ENCODE data around the gene PPP2R2C. TPM values are rescaled to one million over a fixed set of nuclear protein-coding genes. Genes with fewer than 3 reads are reported as not detected.

PPP2R2C gene
- total and polyA plus RNA-seq, 2 experiments from 2014 or later: not detected

GRCh38 chr4:6473264-6474052, 1.0 kb upstream of the PPP2R2C start:
- H3K9me2 ChIP-seq (ENCODE audit: insufficient read depth): no peaks in the 10 kb centered on the region
- no peaks in the 10 kb centered on the region for H3K36me3 ChIP-seq (ENCODE audit: low read depth)
- no peak overlapping the region for H3K9ac ChIP-seq
- no peaks in the 10 kb centered on the region for H3K79me2 ChIP-seq (ENCODE audit: insufficient read depth)
- no peak for TF ChIP-seq EZH2phosphoT487 (IDR thresholded peaks at IDR 0.05; ENCODE audit: insufficient read depth, low read depth)
- TF ChIP-seq EZH2 (IDR thresholded peaks at IDR 0.05; ENCODE audit: insufficient read depth, poor library complexity, severe bottlenecking): no peak
- H3K4me1 ChIP-seq (ENCODE audit: insufficient read depth): no peaks in the 10 kb centered on the region
- no peak overlapping the region for H2AFZ ChIP-seq
- H4K20me1 ChIP-seq (ENCODE audit: insufficient read depth): no peaks in the 10 kb centered on the region
- in situ Hi-C loops (cut with MboI): no loop called here
- no peak overlapping the region for H3K27ac ChIP-seq
- peaks cover 41% of the 10 kb centered on the region for H3K27me3 ChIP-seq (replicated peaks; ENCODE audit: insufficient read depth)
- no peak overlapping the region for H3K4me3 ChIP-seq
- no peak for DNase-seq
- H3K4me2 ChIP-seq (ENCODE audit: unreplicated experiment): no peak overlapping the region
- no peaks in the 10 kb centered on the region for H3K9me3 ChIP-seq (ENCODE audit: low read depth)
- no peaks in the 10 kb centered on the region for H3F3A ChIP-seq (ENCODE audit: insufficient read depth)
- 25 to 27% methylated on average over 8 to 9 of the region's 9 CpGs for WGBS, 2 experiments (ENCODE audit: low coverage in 1 of 2, low lambda C conversion rate in 2 of 2, missing lambda C conversion rate in 2 of 2)

DNA sequence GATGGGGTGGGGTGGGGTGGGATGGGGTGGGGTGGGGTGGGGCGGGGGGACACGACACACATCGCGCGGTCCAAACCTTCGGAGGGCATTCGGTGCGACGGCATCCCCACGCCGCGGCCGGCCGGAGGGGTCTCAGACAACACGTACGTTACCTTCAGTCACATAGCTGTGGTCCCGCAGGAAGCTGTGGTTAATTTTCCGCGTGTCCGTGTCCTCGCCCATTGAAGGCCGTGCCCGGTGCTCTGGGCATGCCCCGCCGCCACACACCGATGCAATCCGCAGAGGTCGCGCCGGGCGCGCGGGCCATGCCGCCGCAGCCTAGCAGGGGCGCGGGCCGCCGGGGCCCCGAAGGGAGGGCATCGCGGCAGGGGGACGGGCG, 417 bp downstream of the PPP2R2C start:
- no peak for TF ChIP-seq EZH2phosphoT487 (IDR thresholded peaks at IDR 0.05; ENCODE audit: insufficient read depth, low read depth)
- TF ChIP-seq EZH2 (IDR thresholded peaks at IDR 0.05; ENCODE audit: insufficient read depth, poor library complexity, severe bottlenecking): no peak
- Histone ChIP-seq H3K4me1 (ENCODE audit: insufficient read depth) (no peaks in the 10 kb centered on the region), H3K9me2 (ENCODE audit: insufficient read depth) (no peaks in the 10 kb centered on the region), H3K4me2 (ENCODE audit: unreplicated experiment) (no peak overlapping the region), H3K27ac (no peak overlapping the region), H3K27me3 (replicated peaks; ENCODE audit: insufficient read depth) (peaks cover 54% of the 10 kb centered on the region), H2AFZ (no peak overlapping the region), H3F3A (ENCODE audit: insufficient read depth) (no peaks in the 10 kb centered on the region), H3K36me3 (ENCODE audit: low read depth) (no peaks in the 10 kb centered on the region), H3K9me3 (ENCODE audit: low read depth) (no peaks in the 10 kb centered on the region), H3K4me3 (no peak overlapping the region), H3K9ac (no peak overlapping the region), H4K20me1 (ENCODE audit: insufficient read depth) (no peaks in the 10 kb centered on the region), H3K79me2 (ENCODE audit: insufficient read depth) (no peaks in the 10 kb centered on the region)
- in situ Hi-C loops (cut with MboI): no loop called here
- 7 to 10% methylated on average over 27 to 34 of the region's 44 CpGs for WGBS, 2 experiments (ENCODE audit: low coverage in 1 of 2, low lambda C conversion rate in 2 of 2, missing lambda C conversion rate in 2 of 2)
- no peak for DNase-seq

- peak overlapping the region; percentile 62; the same call in 1 of the 2 replicates for H3K4me3 ChIP-seq
- no peaks in the 10 kb centered on the region for H3K9me3 ChIP-seq (ENCODE audit: low read depth)
- H3K9me2 ChIP-seq (ENCODE audit: insufficient read depth): no peaks in the 10 kb centered on the region
- H2AFZ ChIP-seq: no peak overlapping the region
- H3K27ac ChIP-seq: no peak overlapping the region
- peaks cover 56% of the 10 kb centered on the region for H3K27me3 ChIP-seq (replicated peaks; ENCODE audit: insufficient read depth)
- no peaks in the 10 kb centered on the region for H4K20me1 ChIP-seq (ENCODE audit: insufficient read depth)
- H3K36me3 ChIP-seq (ENCODE audit: low read depth): no peaks in the 10 kb centered on the region
- 1 to 5% methylated on average over 20 to 28 of the region's 28 CpGs for WGBS, 2 experiments (ENCODE audit: low coverage in 1 of 2, low lambda C conversion rate in 2 of 2, missing lambda C conversion rate in 2 of 2)
- peak; percentile 42; the same call in 1 of the 2 replicates for TF ChIP-seq EZH2phosphoT487 (IDR thresholded peaks at IDR 0.05; ENCODE audit: insufficient read depth, low read depth)
- peak; percentile 74 for TF ChIP-seq EZH2 (IDR thresholded peaks at IDR 0.05; ENCODE audit: insufficient read depth, poor library complexity, severe bottlenecking)
- no peaks in the 10 kb centered on the region for H3K4me1 ChIP-seq (ENCODE audit: insufficient read depth)
- in situ Hi-C loops (cut with MboI): no loop called here
- peak overlapping the region; percentile 65 for H3K4me2 ChIP-seq (ENCODE audit: unreplicated experiment)
- H3K9ac ChIP-seq: no peak overlapping the region
- no peaks in the 10 kb centered on the region for H3F3A ChIP-seq (ENCODE audit: insufficient read depth)
- no peak for DNase-seq
- H3K79me2 ChIP-seq (ENCODE audit: insufficient read depth): no peaks in the 10 kb centered on the region
Observed at GRCh38 chr4:6471307-6472007, 957 bp downstream of the PPP2R2C start.

DNA sequence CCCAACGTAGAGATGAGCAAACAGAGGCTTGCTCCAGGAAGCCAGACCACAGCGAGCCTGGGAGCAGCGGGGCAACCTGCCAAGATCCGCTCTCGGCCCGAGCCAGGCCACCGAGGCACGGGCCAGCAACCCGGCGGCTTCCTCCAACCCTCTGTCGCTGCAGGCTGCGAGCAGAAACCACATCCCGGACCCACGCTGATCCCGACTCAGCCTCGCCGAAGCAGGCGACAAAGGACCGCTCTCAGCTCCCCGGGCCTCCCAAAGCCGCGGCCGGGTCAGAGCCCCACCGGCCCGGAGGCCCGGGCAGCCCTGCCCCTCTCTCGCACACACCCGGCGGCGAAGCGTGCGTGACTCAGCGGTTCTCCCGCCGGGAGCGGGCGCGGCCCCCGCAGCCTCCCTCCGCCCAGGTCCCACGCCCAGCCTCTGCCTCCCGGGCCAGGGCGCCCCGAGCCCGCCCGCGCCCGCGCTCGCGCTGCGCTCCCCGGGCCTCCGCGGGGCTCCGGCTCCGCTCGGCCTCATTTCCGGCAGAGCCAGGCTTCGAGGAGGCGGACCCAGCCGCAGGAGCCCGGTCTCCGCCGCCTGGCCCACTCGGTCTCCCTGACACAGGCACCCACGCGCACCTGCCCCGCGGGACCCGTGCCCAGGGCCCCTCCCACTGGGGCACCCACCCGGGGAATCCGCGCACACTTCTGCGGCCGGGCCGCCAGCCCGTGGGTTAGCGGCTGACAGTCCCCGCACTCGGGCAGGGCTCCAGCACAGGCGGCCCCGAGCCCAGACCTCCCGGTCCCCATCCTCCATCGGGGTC, 1.7 kb downstream of the PPP2R2C start:
- Histone ChIP-seq H3K79me2 (ENCODE audit: insufficient read depth) (no peaks in the 10 kb centered on the region), H3K27me3 (replicated peaks; ENCODE audit: insufficient read depth) (peaks cover 51% of the 10 kb centered on the region), H3K4me3 (peak overlapping the region; percentile 62), H3K4me1 (ENCODE audit: insufficient read depth) (no peaks in the 10 kb centered on the region), H3K4me2 (ENCODE audit: unreplicated experiment) (peak overlapping the region; percentile 65), H2AFZ (peak overlapping the region; percentile 58), H3K36me3 (ENCODE audit: low read depth) (no peaks in the 10 kb centered on the region), H4K20me1 (ENCODE audit: insufficient read depth) (no peaks in the 10 kb centered on the region), H3F3A (ENCODE audit: insufficient read depth) (no peaks in the 10 kb centered on the region), H3K9ac (no peak overlapping the region), H3K9me3 (ENCODE audit: low read depth) (no peaks in the 10 kb centered on the region), H3K9me2 (ENCODE audit: insufficient read depth) (no peaks in the 10 kb centered on the region), H3K27ac (no peak overlapping the region)
- peak; percentile 63 for DNase-seq
- 2 to 6% methylated on average over 54 to 80 of the region's 85 CpGs for WGBS, 2 experiments (ENCODE audit: low coverage in 1 of 2, low lambda C conversion rate in 2 of 2, missing lambda C conversion rate in 2 of 2)
- in situ Hi-C loops (cut with MboI): no loop called here
- TF ChIP-seq EZH2 (IDR thresholded peaks at IDR 0.05; ENCODE audit: insufficient read depth, poor library complexity, severe bottlenecking) (no peak), EZH2phosphoT487 (IDR thresholded peaks at IDR 0.05; ENCODE audit: insufficient read depth, low read depth) (no peak)
